Mesenteric fat pad (tissue), 1 donor: ENCODE results near the gene PAQR6. TPM values are rescaled to one million over a fixed set of nuclear protein-coding genes. Genes with fewer than 3 reads are reported as not detected.
"Not testable (repeated sequence)": the region's sequence is repeated elsewhere in the genome, so short reads cannot be mapped to it uniquely, and the experiment has no call there.

Experiments
- DNase-seq: peaks from one replicate; pipeline ENCODE4 v3.0.0-alpha.2; 2020; ENCODE audit warnings: low spot score
- total RNA-seq: library from RNA; stranded (reverse); fragmentation: NEBNext Ultra II Directional; extraction: Animal tissue kit (Norgen Biotek cat#: 25700); gene quantifications from one replicate; pipeline ENCODE4 v1.2.1, GENCODE V29; 2021
- donor health status: DM: yes; HTN: yes; CAD: no.

The PAQR6 gene
- total RNA-seq, 1 donor from 2014 or later, result 1.4 TPM

GRCh38 chr1:156232201-156232894 lies 15.5 kb downstream of the PAQR6 start:
- no peak for DNase-seq

GRCh38 chr1:156230473-156230837 lies 17.4 kb downstream of the PAQR6 start:
- no peak for DNase-seq

GRCh38 chr1:156229809-156230472 lies 17.9 kb downstream of the PAQR6 start:
- DNase-seq, result no peak

- no peak for DNase-seq
Measured at GRCh38 chr1:156228501-156228900, 19.4 kb downstream of the PAQR6 start.

- DNase-seq, result no peak
Measured at GRCh38 chr1:156226782-156227181, 21.1 kb downstream of the PAQR6 start.

GRCh38 chr1:156226116-156226538 lies 21.7 kb downstream of the PAQR6 start:
- DNase-seq, result no peak

- no peak for DNase-seq
Measured at GRCh38 chr1:156225677-156226014, 22.2 kb downstream of the PAQR6 start.

GRCh38 chr1:156221986-156222692 lies 25.7 kb downstream of the PAQR6 start:
- DNase-seq, result no peak

- DNase-seq, result no peak
Measured at GRCh38 chr1:156220226-156220625, 27.6 kb downstream of the PAQR6 start.

GRCh38 chr1:156217871-156218270 lies 30.0 kb downstream of the PAQR6 start:
- no peak for DNase-seq

- not testable (repeated sequence) for DNase-seq
Measured at GRCh38 chr1:156216361-156217086, 31.3 kb downstream of the PAQR6 start.

- DNase-seq, result no peak
Measured at GRCh38 chr1:156214024-156214748, 33.7 kb downstream of the PAQR6 start.

GRCh38 chr1:156213644-156213966 lies 34.3 kb downstream of the PAQR6 start:
- no peak for DNase-seq

- peak; percentile 98 for DNase-seq
Measured at GRCh38 chr1:156212833-156213643, 34.8 kb downstream of the PAQR6 start, which contains the start of gene PMF1. Gene PMF1 (plus strand): TSS chr1:156213007. CDS start chr1:156213016, 9 bp downstream.

GRCh38 chr1:156212130-156212529 lies 35.7 kb downstream of the PAQR6 start:
- no peak for DNase-seq

- no peak for DNase-seq
Measured at GRCh38 chr1:156211243-156211642, 36.6 kb downstream of the PAQR6 start.

GRCh38 chr1:156204686-156205085 lies 43.2 kb downstream of the PAQR6 start:
- DNase-seq, result peak; percentile 33

- DNase-seq, result no peak
Measured at GRCh38 chr1:156203331-156203730, 44.5 kb downstream of the PAQR6 start.

GRCh38 chr1:156200044-156200443 lies 47.8 kb downstream of the PAQR6 start:
- peak; percentile 74 for DNase-seq

GRCh38 chr1:156198831-156199349 lies 49.0 kb downstream of the PAQR6 start:
- peak; percentile 47 for DNase-seq
